MM.1S (cell line): ENCODE data around the gene SNTA1.

Source experiments
- DNase-seq: peaks from one replicate; pipeline ENCODE4 v3.0.0-alpha.2; 2015
- H2AFZ ChIP-seq: fragments of 300-600 bp; sonication (generic); 2 replicates; pipeline ENCODE4 v1.6.0; 2016; ENCODE audit warnings: antibody characterized with exemption, low read length
- H3F3A ChIP-seq: fragments of 300-600 bp; sonication (generic); 2 replicates; pipeline ENCODE4 v1.6.1; 2016; ENCODE audit warnings: mild to moderate bottlenecking, antibody characterized with exemption, low read length, moderate library complexity, mixed read lengths; ENCODE audit not compliant: insufficient read depth
- H3K27ac ChIP-seq: fragments of 300-600 bp; sonication (generic); 2 replicates; pipeline ENCODE4 v1.5.1; 2016; ENCODE audit warnings: mild to moderate bottlenecking, low read length
- H3K27me3 ChIP-seq: fragments of 300-600 bp; sonication (generic); replicated peaks from 2 replicates; pipeline ENCODE4 v1.6.0; 2016; ENCODE audit warnings: low read length; ENCODE audit not compliant: insufficient read depth
- H3K36me3 ChIP-seq: fragments of 300-600 bp; sonication (generic); replicated peaks from 2 replicates; pipeline ENCODE4 v1.6.1; 2016; ENCODE audit warnings: mild to moderate bottlenecking, low read length, mixed read lengths; ENCODE audit not compliant: insufficient read depth
- H3K4me1 ChIP-seq: fragments of 300-600 bp; sonication (generic); 2 replicates; pipeline ENCODE4 v1.6.1; 2016; ENCODE audit warnings: low read length, mixed read lengths
- H3K4me2 ChIP-seq: fragments of 300-600 bp; sonication (generic); 2 replicates; pipeline ENCODE4 v1.6.0; 2016; ENCODE audit warnings: low read depth, low read length
- H3K4me3 ChIP-seq: fragments of 300-600 bp; sonication (generic); 2 replicates; pipeline ENCODE4 v1.5.1; 2016; ENCODE audit warnings: low read length, mixed read lengths
- H3K79me2 ChIP-seq: fragments of 300-600 bp; sonication (generic); 2 replicates; pipeline ENCODE4 v1.6.1; 2016; ENCODE audit warnings: mixed run types, low read length, mixed read lengths
- H3K9ac ChIP-seq: fragments of 300-600 bp; sonication (generic); 2 replicates; pipeline ENCODE4 v1.6.1; 2016; ENCODE audit warnings: low read length, mixed read lengths
- H3K9me2 ChIP-seq: fragments of 300-600 bp; sonication (generic); replicated peaks from 2 replicates; pipeline ENCODE4 v1.6.1; 2016; ENCODE audit warnings: mild to moderate bottlenecking, low read length, mixed read lengths; ENCODE audit not compliant: insufficient read depth
- H3K9me3 ChIP-seq: fragments of 300-600 bp; sonication (generic); replicated peaks from 2 replicates; pipeline ENCODE4 v1.6.1; 2016; ENCODE audit warnings: mild to moderate bottlenecking, low read length, mixed read lengths; ENCODE audit not compliant: insufficient read depth
- H4K20me1 ChIP-seq: fragments of 300-600 bp; sonication (generic); 2 replicates; pipeline ENCODE4 v1.6.1; 2016; ENCODE audit warnings: mild to moderate bottlenecking, low read length, moderate library complexity, mixed read lengths; ENCODE audit not compliant: insufficient read depth
- EZH2 ChIP-seq: fragments of 300-600 bp; sonication (generic); optimal IDR thresholded peaks from 2 replicates; pipeline ENCODE3; 2017; ENCODE audit warnings: low read depth, mild to moderate bottlenecking, antibody characterized with exemption, low read length, mixed read lengths
- EZH2phosphoT487 ChIP-seq: fragments of 300-600 bp; sonication (generic); IDR thresholded peaks from 2 replicates; pipeline ENCODE4 v1.6.1; 2018; ENCODE audit warnings: antibody characterized with exemption, low read length
- TF ChIP-seq, protein P1 (sequence below): fragments of 300-600 bp; sonication (generic); IDR thresholded peaks from 2 replicates; pipeline ENCODE4 v1.5.1; 2016; ENCODE audit warnings: antibody characterized with exemption, low read length, mixed read lengths

SNTA1 gene

DNA sequence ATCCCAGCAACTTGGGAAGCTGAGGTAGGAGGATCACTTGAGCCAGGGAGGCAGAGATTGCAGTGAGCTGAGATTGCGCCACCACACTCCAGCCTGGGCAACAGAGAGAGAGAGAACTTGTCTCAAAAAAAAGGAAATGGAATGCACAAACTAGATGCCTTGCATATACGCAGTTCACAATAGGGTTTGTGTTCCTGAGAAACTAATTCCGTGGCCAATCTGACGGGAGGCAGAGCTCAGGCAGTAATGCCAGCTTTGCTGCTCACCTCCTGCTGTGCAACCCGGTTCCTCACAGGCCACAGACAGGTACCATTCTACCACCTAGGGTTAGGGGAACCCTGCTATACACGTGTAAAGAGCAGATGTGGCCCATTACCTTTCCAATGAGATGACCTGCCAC, 43.6 kb downstream of the SNTA1 start:
- no peak overlapping the region for H3K4me3 ChIP-seq
- H3K4me1 ChIP-seq: 0 out of 2 replicates have a peak, but pooled peaks cover 4% of the 10 kb centered on the region
- no peak overlapping the region; the same call in 1 of the 2 replicates for H3K9ac ChIP-seq
- H2AFZ ChIP-seq: no peak overlapping the region
- H3K79me2 ChIP-seq: peaks cover 58% of the 10 kb centered on the region
- H3K27ac ChIP-seq: no peak overlapping the region
- H3F3A ChIP-seq: no peaks in the 10 kb centered on the region
- no peaks in the 10 kb centered on the region for H3K9me3 ChIP-seq
- DNase-seq: no peak
- H3K9me2 ChIP-seq: no peaks in the 10 kb centered on the region
- H3K36me3 ChIP-seq: no peaks in the 10 kb centered on the region
- TF ChIP-seq EZH2: no peak
- TF ChIP-seq, protein P1, sequence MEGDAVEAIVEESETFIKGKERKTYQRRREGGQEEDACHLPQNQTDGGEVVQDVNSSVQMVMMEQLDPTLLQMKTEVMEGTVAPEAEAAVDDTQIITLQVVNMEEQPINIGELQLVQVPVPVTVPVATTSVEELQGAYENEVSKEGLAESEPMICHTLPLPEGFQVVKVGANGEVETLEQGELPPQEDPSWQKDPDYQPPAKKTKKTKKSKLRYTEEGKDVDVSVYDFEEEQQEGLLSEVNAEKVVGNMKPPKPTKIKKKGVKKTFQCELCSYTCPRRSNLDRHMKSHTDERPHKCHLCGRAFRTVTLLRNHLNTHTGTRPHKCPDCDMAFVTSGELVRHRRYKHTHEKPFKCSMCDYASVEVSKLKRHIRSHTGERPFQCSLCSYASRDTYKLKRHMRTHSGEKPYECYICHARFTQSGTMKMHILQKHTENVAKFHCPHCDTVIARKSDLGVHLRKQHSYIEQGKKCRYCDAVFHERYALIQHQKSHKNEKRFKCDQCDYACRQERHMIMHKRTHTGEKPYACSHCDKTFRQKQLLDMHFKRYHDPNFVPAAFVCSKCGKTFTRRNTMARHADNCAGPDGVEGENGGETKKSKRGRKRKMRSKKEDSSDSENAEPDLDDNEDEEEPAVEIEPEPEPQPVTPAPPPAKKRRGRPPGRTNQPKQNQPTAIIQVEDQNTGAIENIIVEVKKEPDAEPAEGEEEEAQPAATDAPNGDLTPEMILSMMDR: no peak
- no peak for TF ChIP-seq EZH2phosphoT487
- H3K4me2 ChIP-seq: peak overlapping the region; percentile 76; the same call in 1 of the 2 replicates
- no peaks in the 10 kb centered on the region for H4K20me1 ChIP-seq
- H3K27me3 ChIP-seq: no peaks in the 10 kb centered on the region

DNA sequence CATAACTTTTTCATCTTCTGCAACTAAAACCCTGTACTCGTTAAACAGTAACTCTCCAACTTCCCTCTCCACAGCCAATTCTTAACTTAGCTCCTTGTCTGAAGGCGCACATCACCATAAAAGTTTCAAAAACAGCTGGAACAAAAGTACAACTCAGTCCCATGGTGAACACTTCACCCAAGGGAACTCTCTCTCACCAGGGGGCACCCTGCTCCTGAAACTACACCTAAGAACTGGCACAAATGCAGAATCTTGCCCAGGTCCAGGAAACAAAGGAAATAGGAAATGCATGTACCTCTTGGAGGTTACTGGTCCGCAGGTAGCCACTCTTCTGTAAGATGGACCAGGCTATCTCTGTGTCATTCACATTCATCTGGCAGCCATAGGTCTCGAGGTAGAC, 48.8 kb downstream of the SNTA1 start:
- Histone ChIP-seq H3K27ac (no peak overlapping the region), H3K4me3 (no peak overlapping the region), H3K4me2 (no peak overlapping the region), H3K4me1 (no peaks in the 10 kb centered on the region), H3K27me3 (no peaks in the 10 kb centered on the region), H2AFZ (no peak overlapping the region), H3K9me2 (no peaks in the 10 kb centered on the region), H4K20me1 (no peaks in the 10 kb centered on the region), H3K9me3 (no peaks in the 10 kb centered on the region), H3K36me3 (peaks cover 3% of the 10 kb centered on the region; the same call in 1 of the 2 replicates), H3K9ac (no peak overlapping the region), H3K79me2 (peaks cover 48% of the 10 kb centered on the region), H3F3A (no peaks in the 10 kb centered on the region)
- no peak for TF ChIP-seq EZH2phosphoT487
- TF ChIP-seq, protein P1: 0 out of 2 replicates have a peak, but pooled peaks have one; percentile 5
- DNase-seq: no peak

DNA sequence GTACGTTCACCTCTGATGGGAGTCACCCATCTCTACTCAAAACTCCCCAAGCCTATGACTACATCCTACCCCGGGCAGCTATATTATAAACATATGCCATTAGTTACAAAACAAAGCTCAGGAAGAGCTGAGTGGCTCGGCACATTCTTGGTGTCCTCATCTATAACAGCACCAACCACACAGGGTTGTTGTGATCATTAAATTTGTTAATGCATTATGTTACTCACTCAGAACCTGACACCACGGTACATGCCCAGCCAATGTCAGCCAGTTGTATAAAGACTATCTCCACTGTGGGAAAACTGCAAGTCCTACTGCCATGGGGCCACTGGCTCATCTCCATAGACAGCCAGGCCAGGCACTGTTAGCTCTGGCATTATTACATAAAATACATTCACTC, 50.0 kb downstream of the SNTA1 start:
- Histone ChIP-seq H3F3A (no peaks in the 10 kb centered on the region), H3K9ac (no peak overlapping the region), H3K4me1 (no peaks in the 10 kb centered on the region), H3K79me2 (peaks cover 37% of the 10 kb centered on the region), H2AFZ (no peak overlapping the region), H3K27ac (no peak overlapping the region), H3K4me3 (no peak overlapping the region), H3K9me3 (no peaks in the 10 kb centered on the region), H3K36me3 (peaks cover 3% of the 10 kb centered on the region; the same call in 1 of the 2 replicates), H4K20me1 (no peaks in the 10 kb centered on the region), H3K27me3 (no peaks in the 10 kb centered on the region), H3K4me2 (no peak overlapping the region), H3K9me2 (no peaks in the 10 kb centered on the region)
- TF ChIP-seq, protein P1: no peak
- no peak for TF ChIP-seq EZH2
- TF ChIP-seq EZH2phosphoT487: no peak
- no peak for DNase-seq
